Measurements from ENCODE around the gene DLGAP1.

DNA sequence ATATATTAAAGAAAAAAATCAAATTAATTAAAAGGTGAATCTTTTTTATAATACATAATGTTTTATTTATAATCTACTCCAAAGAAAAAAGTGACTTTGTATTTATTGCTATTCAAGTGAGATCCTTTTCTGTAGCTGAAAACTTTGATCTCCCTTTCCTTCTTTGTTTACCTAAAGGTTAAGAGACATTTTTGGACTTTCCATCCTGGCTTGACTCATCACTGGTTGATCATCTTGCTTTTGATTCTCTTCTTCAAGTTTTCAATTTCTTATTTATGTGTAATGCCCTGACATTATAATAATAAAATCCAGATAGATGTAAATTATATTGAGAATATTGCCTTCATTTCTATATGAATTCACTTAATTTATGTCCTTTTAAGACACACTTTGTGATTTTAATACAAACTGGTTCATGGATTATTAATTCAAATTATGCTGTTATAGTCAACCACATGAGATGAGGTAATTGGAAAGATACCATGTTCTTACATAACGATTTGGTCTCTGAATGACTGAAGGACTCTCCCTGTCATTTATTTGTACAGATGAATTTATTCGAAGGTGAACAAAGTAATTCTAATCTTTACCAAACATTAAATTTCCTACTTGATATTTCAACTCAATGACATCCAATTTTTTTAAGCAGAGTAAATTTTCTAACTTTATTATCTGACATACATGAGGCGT is 820.7 kb downstream of the DLGAP1 start:
- TF ChIP-seq SMC3 (IDR thresholded peaks at IDR 0.05; ENCODE audit: low read depth, low read length) (no peak), MXI1 (IDR thresholded peaks at IDR 0.05; ENCODE audit: borderline replicate concordance, low read depth, low read length) (no peak), CEBPB (IDR thresholded peaks at IDR 0.05; ENCODE audit: low read depth, low read length) (no peak), POLR2A (IDR thresholded peaks at IDR 0.05; ENCODE audit: low read depth, low read length) (no peak)
- TF ChIP-seq, protein P1, sequence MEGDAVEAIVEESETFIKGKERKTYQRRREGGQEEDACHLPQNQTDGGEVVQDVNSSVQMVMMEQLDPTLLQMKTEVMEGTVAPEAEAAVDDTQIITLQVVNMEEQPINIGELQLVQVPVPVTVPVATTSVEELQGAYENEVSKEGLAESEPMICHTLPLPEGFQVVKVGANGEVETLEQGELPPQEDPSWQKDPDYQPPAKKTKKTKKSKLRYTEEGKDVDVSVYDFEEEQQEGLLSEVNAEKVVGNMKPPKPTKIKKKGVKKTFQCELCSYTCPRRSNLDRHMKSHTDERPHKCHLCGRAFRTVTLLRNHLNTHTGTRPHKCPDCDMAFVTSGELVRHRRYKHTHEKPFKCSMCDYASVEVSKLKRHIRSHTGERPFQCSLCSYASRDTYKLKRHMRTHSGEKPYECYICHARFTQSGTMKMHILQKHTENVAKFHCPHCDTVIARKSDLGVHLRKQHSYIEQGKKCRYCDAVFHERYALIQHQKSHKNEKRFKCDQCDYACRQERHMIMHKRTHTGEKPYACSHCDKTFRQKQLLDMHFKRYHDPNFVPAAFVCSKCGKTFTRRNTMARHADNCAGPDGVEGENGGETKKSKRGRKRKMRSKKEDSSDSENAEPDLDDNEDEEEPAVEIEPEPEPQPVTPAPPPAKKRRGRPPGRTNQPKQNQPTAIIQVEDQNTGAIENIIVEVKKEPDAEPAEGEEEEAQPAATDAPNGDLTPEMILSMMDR (conservative IDR thresholded peaks at IDR 0.05; ENCODE audit: low read depth, low read length) = no peak
